HG03060 (cell line): ENCODE results near the gene GPR141.
A peak's percentile ranks its signal among the peaks of the same experiment; 100 is the strongest.

ENCODE experiments used
- ATAC-seq: cut with Tn5 transposase; IDR thresholded peaks from one replicate; pipeline ENCODE4 v1.9.1; 2021; ENCODE audit warnings: low read depth, moderate number of reproducible peaks; ENCODE audit not compliant: unreplicated experiment

The GPR141 gene

DNA sequence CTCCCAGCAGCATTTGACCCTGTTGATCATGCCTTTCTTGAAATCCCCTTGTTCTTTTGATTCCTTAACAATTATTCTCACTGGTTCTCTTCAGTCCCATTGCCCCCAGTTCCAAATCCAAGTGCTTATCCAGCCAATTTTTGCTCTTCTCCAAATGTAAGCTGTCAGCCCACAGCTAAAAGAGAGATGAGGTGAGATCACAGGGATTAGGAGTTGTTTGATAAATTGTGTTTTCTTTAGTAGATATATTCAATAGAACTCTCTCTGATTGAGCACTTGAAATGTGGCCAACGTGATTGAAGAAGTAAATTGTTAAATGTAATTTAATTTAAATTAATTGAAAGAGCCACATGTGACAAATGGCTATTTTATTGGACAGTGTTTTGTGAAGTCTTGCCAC lies 88.2 kb downstream of the GPR141 start:
- ATAC-seq, result no peak

DNA sequence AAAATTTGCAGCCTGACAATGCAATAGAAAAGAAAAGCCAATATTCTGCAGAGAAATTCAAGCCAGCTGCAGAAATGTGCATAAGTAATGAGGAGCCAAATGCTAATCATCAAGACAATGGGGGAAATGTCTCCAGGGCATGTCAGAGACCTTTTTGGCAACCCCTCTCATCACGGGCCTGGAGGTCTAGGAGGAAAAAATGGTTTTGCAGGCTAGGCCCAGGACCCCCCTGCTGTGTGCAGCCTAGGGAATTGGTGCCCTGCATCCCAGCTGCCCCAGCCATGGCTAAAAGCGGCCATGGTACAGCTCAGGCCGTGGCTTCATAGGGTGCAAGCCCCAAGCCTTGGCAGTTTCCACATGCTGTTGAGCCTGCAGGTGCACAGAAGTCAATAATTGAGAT lies 92.4 kb downstream of the GPR141 start:
- ATAC-seq, result no peak

- ATAC-seq, result no peak
Measured at GRCh38 chr7:37781156-37781555, 97.6 kb downstream of the GPR141 start.

- no peak for ATAC-seq
Measured at GRCh38 chr7:37782166-37782565, 98.6 kb downstream of the GPR141 start.

GRCh38 chr7:37784015-37784414 lies 100.4 kb downstream of the GPR141 start:
- ATAC-seq, result no peak

DNA sequence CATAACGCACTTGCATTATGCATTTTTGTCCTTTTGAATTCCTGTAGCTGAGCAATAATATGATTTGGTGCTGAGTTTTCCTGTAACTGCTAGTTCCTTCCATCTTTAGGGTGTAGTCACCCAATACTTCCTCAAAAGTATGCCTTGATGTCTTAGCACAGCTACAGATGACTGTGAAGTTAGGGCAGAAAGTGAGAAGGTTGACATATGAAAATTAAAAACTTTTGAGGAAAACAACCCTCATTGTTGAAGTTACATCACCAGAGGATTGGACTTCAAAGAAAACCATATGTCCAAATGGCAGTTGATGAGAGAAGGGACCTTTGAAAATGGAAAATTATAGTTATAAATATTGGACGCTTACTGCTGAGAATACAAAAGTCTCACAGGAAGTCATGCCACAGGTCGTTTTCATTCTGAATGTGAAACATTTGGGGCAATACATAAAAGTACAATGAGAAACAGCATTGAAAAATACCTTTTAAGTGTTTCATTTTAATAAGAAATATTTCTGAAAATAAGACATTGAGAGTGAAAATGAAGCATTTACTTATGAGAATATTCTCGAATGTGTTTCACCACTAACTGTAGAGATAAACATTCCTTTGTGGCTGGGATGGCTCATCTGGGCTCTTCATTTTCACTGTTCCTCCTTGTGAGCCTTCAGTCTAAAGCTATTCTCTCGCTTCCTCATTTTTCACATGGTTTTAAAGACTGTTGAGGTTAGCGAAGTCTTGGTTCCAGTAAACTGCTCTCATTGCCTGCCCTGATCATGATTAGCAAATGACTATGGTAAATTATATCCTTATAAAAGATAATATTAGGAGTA lies 103.4 kb downstream of the GPR141 start:
- ATAC-seq, result peak; percentile 80
